AG09319 (cell line): ENCODE results near the gene MEF2A.

ENCODE experiments used
- DNase-seq: peaks from one replicate; pipeline ENCODE4 v3.0.0-alpha.2; 2010; ENCODE audit warnings: low read depth; ENCODE audit errors: extremely low read depth
- TF ChIP-seq, protein P1 (sequence below): IDR thresholded peaks from 2 replicates; pipeline ENCODE4 v1.5.1; 2011; ENCODE audit warnings: low read depth, mild to moderate bottlenecking, inconsistent platforms, low read length, moderate library complexity

The MEF2A gene

DNA sequence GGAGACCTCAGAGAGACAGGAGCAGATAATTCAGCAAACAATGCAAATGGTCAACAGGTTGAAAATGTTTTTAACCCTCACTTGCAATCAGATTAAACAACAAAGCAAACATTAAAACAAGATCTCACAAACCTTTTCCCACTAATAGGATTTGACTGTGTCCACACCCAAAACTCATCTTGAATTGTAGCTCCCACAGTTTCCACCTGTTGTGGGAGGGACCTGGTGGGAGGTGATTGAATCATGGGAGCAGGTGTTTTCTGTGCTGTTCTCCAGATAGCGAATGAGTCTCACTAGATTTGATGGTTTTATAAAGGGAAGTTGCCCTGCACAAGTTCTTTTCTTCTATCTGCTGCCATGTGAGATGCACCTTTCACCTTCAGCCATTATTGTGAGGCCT, 168.8 kb downstream of the MEF2A start:
- TF ChIP-seq, protein P1, sequence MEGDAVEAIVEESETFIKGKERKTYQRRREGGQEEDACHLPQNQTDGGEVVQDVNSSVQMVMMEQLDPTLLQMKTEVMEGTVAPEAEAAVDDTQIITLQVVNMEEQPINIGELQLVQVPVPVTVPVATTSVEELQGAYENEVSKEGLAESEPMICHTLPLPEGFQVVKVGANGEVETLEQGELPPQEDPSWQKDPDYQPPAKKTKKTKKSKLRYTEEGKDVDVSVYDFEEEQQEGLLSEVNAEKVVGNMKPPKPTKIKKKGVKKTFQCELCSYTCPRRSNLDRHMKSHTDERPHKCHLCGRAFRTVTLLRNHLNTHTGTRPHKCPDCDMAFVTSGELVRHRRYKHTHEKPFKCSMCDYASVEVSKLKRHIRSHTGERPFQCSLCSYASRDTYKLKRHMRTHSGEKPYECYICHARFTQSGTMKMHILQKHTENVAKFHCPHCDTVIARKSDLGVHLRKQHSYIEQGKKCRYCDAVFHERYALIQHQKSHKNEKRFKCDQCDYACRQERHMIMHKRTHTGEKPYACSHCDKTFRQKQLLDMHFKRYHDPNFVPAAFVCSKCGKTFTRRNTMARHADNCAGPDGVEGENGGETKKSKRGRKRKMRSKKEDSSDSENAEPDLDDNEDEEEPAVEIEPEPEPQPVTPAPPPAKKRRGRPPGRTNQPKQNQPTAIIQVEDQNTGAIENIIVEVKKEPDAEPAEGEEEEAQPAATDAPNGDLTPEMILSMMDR: no peak
- DNase-seq: no peak

DNA sequence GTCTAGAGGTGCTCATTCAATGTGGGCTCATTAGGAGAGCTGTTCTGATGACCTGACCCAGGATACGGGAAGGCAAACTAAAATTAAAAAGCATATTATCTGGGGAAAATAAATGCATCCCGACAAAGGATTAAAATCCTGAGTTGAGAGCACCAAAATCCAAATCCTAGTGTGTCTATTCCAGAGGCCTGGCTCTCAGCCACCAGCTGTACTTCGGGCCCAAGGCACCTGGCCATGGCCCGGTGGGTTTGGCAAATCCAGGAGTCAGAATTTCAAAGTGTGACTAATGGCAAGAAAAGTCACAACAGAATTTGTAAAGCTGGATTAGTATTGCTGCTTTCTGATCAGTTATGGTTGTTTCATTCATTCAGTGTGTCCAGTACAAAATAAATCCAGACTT, 170.1 kb downstream of the MEF2A start:
- TF ChIP-seq, protein P1: no peak
- no peak for DNase-seq

DNA sequence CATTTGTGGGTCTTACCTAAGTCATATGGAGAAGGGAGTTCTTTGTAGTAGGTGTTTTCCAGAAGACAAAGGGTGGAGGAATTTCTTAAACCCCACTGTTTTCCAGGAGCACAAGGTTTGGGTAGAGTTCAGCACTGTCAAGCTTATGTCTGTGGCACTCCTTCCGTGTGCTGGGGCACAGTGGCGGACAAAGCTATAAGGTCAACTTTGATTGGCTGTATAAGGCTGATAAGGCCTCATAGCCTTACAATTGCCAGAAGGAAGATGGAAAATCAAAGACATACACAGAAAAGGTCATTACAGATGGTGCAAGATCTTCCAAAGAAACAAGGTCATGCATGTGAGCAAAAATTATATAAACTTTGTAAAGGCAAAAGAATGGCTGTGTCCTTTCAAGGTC, 170.9 kb downstream of the MEF2A start:
- TF ChIP-seq, protein P1: no peak
- DNase-seq: no peak

DNA sequence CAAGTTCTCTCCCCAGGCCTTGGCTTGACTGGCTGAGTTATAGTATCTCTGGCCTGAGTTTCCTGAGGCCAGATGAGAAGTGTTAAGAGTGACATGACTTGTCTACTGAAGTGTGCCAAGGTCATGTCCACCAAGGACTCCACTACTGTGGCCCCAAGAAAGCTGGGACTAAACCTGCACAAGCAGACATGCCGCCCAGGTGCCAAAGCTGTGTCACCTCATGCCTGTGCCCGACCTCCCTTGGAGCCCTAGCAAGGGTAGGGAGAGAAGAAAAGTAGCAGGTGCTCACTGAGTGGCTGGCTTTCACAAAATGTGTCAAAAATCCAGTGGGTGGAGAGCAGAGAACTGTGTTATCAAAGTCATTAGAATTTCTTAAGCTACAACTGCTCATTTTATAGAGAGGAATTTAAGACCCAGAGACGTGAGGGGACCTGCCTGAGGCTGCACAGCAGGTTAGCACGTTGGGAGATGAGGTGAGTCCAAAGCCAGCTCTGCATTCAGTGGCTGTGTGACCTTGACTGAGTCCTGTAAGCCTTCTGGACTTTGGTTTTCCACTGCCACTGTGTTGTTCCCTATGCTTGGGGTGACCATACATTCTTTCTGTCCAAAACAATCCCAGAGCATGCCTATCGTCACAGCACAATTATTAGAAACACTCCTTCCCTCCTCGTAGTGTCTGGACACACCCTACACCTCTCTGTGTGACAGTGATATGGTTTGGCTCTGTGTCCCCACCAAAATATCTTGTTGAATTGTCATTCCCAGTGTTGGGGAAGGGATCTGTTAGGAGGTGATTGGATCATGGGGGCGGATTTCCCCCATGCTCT, 172.4 kb downstream of the MEF2A start:
- TF ChIP-seq, protein P1: no peak

DNA sequence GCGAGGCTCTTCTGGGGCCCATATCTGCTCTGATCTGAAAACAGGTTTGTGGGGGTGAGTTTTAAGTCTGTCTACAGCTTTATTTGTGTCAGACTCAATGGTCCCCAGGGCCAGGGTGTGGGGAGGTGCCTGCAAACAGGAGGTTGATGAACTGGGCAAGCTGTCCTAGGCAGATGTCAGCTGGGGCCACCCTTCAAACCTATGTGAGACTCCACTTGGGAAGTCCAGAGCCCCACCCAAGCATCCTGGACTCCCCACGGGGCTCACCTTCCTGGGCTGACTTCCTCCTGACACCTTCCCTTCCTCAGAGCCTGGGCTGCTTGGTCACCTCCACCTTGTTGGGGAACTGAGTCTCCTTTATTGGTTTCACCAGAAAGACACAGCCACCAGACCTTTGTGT, 176.1 kb downstream of the MEF2A start:
- TF ChIP-seq, protein P1: no peak

More for the DNA sequence above, 172.4 kb downstream of the MEF2A start:
- no peak for DNase-seq

DNA sequence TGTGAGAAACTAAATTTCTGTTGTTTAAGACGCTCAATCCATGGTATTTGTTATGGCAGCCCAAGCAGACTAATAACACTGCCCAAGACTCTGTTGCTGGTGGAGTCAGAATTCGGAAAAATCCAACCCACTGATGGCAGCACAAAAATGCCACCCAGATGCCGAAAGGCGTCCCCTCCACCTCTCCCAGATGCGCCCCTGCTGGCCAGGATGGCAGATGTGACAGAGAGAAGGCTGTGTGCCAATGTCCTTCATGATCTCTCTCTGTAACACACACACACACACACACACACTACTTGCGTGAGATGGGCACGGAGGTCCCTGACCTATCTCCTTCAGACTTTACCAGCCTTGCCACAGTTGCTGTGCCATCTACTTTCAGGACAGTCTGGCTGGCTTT, 178.4 kb downstream of the MEF2A start:
- TF ChIP-seq, protein P1: no peak
- DNase-seq: no peak

More for the DNA sequence above, 176.1 kb downstream of the MEF2A start:
- DNase-seq: no peak

DNA sequence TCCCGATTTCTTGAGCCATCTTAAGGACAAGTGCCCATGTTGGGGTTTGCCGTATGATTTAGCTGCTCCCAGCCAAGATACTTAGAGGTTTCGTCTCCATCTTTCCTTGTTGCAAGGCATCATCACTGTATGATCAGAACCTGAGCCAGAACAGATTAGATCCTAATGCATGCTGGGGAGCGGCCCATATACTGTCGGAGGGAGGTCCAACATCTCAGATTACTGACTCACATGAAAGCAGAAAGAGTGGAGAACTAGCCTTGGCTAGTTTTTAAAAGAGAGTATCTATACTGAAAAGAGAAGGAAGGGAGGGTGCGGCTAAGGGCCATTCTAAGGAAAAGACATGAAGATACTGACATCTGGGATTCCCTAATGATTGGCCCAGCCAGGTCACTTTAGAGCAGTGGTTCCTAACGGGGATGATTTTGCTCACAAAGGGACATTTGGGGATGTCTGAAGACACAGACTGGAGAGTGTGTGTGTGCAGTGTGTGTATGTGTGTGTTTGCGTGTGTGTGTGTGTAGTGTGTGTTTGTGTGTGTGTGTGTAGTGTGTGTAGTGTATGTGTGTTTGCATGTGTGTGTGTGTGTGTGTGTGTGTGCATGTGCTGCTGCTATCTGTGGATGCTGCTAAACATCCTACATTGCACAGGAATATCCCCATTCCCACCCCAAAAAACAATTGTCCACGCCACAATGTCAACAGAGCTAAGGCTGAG, 179.7 kb downstream of the MEF2A start:
- DNase-seq: no peak
- TF ChIP-seq, protein P1: no peak
